Thoracic aorta (tissue), 2 donors: ENCODE data around the gene TPST1. TPM values are rescaled to one million over a fixed set of nuclear protein-coding genes. Genes with fewer than 3 reads are reported as not detected.
"Not testable (repeated sequence)": the region's sequence is repeated elsewhere in the genome, so short reads cannot be mapped to it uniquely, and the experiment has no call there.

Source experiments
- ATAC-seq: fragments of 150-250 bp; one replicate; pipeline ENCODE4 v1.8.0; 2017; ENCODE audit warnings: low read depth; ENCODE audit not compliant: insufficient number of reproducible peaks, low FRiP score
- DNase-seq: peaks from one replicate; pipeline ENCODE4 v3.0.0-alpha.2; 2020; ENCODE audit warnings: low spot score
- H3K27ac ChIP-seq, 2 donors: fragments of 200-600 bp; sonication (generic); 1 replicate in 1 of 2; 2 replicates in 1 of 2; pipeline ENCODE4 v1.5.1; 2016; ENCODE audit warnings: mild to moderate bottlenecking in 2 of 2, moderate library complexity in 2 of 2
- H3K27me3 ChIP-seq: fragments of 200-600 bp; sonication (generic); replicated peaks from 2 replicates; pipeline ENCODE4 v1.6.0; 2016; ENCODE audit warnings: mild to moderate bottlenecking; ENCODE audit not compliant: insufficient read depth
- H3K36me3 ChIP-seq: fragments of 200-600 bp; sonication (generic); one replicate; pipeline ENCODE4 v1.5.1; 2016
- H3K4me1 ChIP-seq, 2 donors: fragments of 200-600 bp; sonication (generic); 1 replicate in 1 of 2; 2 replicates in 1 of 2; pipeline versions ENCODE4 v1.5.1 to v1.6.0; 2016; ENCODE audit warnings: low read depth in 2 of 2, mild to moderate bottlenecking in 1 of 2; ENCODE audit not compliant: control insufficient read depth in 1 of 2
- H3K4me3 ChIP-seq: fragments of 200-600 bp; sonication (generic); 2 replicates; pipeline ENCODE4 v1.5.1; 2016; ENCODE audit warnings: mild to moderate bottlenecking
- H3K9me3 ChIP-seq: fragments of 200-600 bp; sonication (generic); 2 replicates; pipeline ENCODE4 v1.5.1; 2016
- CTCF ChIP-seq: fragments of 200-600 bp; sonication (generic); IDR thresholded peaks from one replicate; pipeline ENCODE4 v1.5.1; 2019; ENCODE audit warnings: antibody characterized with exemption
- total RNA-seq, 2 donors: library from RNA; depleted of rRNA; stranded (reverse); fragments of >200 nt; gene quantifications; one replicate each; pipeline versions ENCODE4 v1.1.0 to v1.2.3, GENCODE V29; 2016

Gene TPST1
- total RNA-seq, 2 donors from 2014 or later = 18.1 to 25.4 TPM

GRCh38 chr7:66376264-66376945 lies 171.3 kb downstream of the TPST1 start:
- no peak for TF ChIP-seq CTCF
- Histone ChIP-seq H3K27ac (no peak overlapping the region), H3K4me1 (no peaks in the 10 kb centered on the region), H3K36me3 (peaks cover 7% of the 10 kb centered on the region), H3K4me3 (no peak overlapping the region), H3K27me3 (no peaks in the 10 kb centered on the region), H3K9me3 (peaks cover 8% of the 10 kb centered on the region)
- no peak for ATAC-seq
- no peak for DNase-seq

GRCh38 chr7:66377045-66377444 lies 171.9 kb downstream of the TPST1 start:
- no peak for ATAC-seq
- no peak for DNase-seq

GRCh38 chr7:66377714-66378113 lies 172.6 kb downstream of the TPST1 start:
- Histone ChIP-seq H3K9me3 (peaks cover 8% of the 10 kb centered on the region), H3K4me1 (no peaks in the 10 kb centered on the region), H3K4me3 (no peak overlapping the region), H3K36me3 (peaks cover 7% of the 10 kb centered on the region), H3K27me3 (no peaks in the 10 kb centered on the region), H3K27ac (no peak overlapping the region)
- TF ChIP-seq CTCF = no peak
- no peak for ATAC-seq
- no peak for DNase-seq

More at GRCh38 chr7:66377045-66377444, 171.9 kb downstream of the TPST1 start:
- Histone ChIP-seq H3K4me1 (no peaks in the 10 kb centered on the region), H3K36me3 (peaks cover 7% of the 10 kb centered on the region), H3K27me3 (no peaks in the 10 kb centered on the region), H3K27ac (no peak overlapping the region), H3K4me3 (no peak overlapping the region), H3K9me3 (peaks cover 8% of the 10 kb centered on the region)
- no peak for TF ChIP-seq CTCF

DNA sequence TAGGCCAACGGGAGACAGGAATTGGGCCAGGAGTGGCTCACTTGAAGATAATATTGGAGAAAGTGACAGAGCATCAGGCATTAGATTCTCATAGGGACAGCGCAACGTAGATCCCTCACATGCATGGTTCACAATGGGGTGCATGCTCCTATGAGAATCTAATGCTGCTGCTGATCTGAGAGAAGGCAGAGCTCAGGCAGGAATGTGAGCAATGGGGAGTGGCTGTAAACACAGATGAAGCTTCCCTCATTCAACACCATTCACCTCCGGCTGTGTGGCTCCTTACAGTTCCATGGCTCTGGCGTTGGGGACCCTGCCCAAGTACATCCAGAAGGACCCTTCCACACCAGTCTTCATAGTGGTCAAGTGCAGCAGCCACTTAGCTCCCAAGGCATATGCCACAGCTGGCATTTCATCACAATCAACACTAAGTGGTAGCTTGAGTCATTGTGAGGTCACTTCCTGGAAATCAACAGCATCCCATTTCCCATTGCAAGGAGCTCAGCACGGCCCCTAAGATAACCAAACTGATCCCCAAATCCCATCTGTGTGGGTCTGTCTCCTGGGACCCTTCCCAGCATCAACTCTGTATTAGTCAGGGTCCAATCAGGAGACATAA lies 174.5 kb downstream of the TPST1 start:
- Histone ChIP-seq H3K27ac (no peak overlapping the region), H3K9me3 (peaks cover 8% of the 10 kb centered on the region), H3K4me1 (no peaks in the 10 kb centered on the region), H3K36me3 (peaks cover 7% of the 10 kb centered on the region), H3K27me3 (no peaks in the 10 kb centered on the region), H3K4me3 (no peak overlapping the region)
- TF ChIP-seq CTCF = no peak
- DNase-seq (no peak), ATAC-seq (no peak)

DNA sequence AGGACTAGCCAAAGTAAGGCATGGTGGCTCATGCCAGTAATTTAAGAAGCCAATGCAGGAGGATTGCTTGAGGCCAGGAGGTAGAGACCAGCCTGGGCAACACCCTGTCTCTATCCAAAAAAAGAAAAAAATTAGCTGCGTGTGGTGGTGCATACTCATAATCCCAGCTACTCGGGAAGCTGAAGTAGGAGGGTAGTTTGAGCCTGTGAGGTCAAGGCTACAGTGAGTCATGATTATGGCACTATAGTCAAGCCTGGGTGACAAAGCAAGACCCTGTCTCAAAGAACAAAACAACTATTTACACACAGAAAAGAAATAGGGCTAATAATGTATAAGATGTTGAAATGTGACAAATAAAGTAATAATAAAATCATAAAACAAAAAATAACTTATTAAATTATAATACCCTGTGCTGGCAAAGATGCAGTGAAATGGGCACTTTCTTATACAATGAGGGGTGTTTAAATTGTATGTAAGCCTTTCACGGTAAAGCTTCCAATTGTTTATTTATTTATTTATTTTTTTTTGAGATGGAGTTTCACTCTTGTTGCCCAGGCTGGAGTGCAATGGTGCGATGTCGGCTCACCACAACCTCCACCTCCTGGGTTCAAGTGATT lies 175.2 kb downstream of the TPST1 start:
- Histone ChIP-seq H3K36me3 (peaks cover 7% of the 10 kb centered on the region), H3K9me3 (peaks cover 8% of the 10 kb centered on the region)

DNA sequence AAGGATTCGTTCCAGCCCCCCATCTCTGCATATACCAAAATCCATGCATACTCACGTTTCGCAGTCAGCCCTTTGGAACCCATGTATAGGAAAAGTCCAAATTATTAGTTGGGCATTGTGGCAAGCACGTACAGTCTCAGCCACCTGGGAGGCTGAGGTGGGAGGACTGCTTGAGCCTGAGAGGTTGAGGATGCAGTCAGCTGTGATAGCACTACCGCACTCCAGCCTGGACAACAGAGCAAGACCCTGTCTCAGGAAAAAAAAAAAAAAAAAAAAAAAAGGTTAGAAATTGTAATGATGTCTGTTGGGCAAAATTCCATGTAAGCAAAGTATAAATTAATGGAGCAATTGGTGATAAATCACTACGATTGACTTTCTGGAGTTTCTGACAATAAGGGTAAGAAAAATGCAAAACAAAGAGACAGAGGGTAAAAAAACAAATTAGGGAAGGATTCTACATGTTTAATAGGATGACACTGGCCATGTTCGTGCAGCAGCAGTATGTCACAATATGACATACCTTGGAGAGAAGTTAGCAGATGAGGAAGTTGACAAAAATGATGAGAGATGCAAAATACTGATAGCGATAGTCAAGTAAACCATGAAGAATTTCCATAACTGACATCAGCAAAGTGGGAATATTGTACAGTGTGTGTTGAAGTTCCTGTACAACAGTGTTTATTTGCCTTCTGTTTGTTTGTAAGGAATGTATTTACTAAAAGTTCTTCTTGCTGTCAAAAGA lies 177.2 kb downstream of the TPST1 start:
- not testable (repeated sequence) for ATAC-seq, H3K4me3 ChIP-seq, DNase-seq, H3K4me1 ChIP-seq, H3K9me3 ChIP-seq, H3K36me3 ChIP-seq, H3K27me3 ChIP-seq, H3K27ac ChIP-seq

More for the DNA sequence above, 175.2 kb downstream of the TPST1 start:
- no peak overlapping the region for H3K4me3 ChIP-seq
- ATAC-seq (no peak), DNase-seq (no peak)
- no peak overlapping the region for H3K27ac ChIP-seq
- TF ChIP-seq CTCF = no peak
- no peaks in the 10 kb centered on the region for H3K27me3 ChIP-seq
- H3K4me1 ChIP-seq = no peaks in the 10 kb centered on the region

GRCh38 chr7:66385191-66385905 lies 180.2 kb downstream of the TPST1 start:
- H3K4me3 ChIP-seq, H3K27ac ChIP-seq, ATAC-seq, DNase-seq, H3K36me3 ChIP-seq, H3K27me3 ChIP-seq, H3K9me3 ChIP-seq, H3K4me1 ChIP-seq: not testable (repeated sequence)
